Stimulated activated CD4-positive, alpha-beta T cell treated with anti-CD3 and anti-CD28 coated beads, Interleukin-4, amount 100 ng/mL, for 4 hours (primary cell): ENCODE results near the gene PELI1.
A peak's percentile ranks its signal among the peaks of the same experiment; 100 is the strongest.

Experiments
- DNase-seq, 2 experiments: peaks; one replicate each; pipeline ENCODE4 v3.0.0-alpha.2; 2020

Gene PELI1

GRCh38 chr2:64153811-64154210, 9.6 kb upstream of the PELI1 start:
- no peak for DNase-seq

DNA sequence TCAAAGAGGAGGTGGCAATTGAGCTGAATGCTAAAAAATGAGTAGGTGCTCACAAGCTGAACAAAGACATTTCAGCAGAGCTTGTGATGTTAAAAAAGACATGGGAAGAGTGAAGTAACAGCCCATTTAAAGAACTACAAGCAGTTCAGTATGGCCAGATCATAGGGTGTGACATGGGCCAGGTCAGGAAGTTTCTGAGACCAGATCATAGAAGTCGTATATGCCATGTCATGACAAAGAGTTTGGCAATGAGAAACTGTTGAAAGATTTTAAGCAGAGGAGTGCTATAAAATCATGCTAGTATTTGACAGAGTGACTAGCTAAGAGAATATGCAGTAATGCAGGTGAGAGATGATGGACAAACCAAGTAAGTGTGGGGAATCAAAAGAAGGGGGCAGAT, 7.3 kb upstream of the PELI1 start:
- DNase-seq, result no peak

DNA sequence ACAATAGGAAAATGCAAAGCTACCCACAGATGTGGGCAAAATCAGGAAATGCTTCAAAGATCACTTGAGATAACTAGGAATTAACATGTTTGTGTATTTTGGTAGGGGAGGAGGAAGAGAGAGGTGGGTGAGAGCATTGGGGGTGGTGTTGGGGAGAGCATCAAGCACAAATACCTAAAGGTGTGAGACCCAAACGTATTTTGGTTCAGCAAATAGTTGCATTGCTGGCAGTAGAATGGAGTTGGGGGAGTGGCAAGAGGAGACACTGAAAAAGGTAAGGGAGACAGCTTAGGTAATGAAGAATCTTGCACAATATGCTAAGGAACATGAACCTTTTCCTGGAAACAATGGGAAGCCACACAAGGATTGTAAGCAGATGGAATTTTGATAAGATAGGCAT, 1.5 kb upstream of the PELI1 start:
- DNase-seq, result no peak

GRCh38 chr2:64145119-64145518, 899 bp upstream of the PELI1 start:
- no peak for DNase-seq

DNA sequence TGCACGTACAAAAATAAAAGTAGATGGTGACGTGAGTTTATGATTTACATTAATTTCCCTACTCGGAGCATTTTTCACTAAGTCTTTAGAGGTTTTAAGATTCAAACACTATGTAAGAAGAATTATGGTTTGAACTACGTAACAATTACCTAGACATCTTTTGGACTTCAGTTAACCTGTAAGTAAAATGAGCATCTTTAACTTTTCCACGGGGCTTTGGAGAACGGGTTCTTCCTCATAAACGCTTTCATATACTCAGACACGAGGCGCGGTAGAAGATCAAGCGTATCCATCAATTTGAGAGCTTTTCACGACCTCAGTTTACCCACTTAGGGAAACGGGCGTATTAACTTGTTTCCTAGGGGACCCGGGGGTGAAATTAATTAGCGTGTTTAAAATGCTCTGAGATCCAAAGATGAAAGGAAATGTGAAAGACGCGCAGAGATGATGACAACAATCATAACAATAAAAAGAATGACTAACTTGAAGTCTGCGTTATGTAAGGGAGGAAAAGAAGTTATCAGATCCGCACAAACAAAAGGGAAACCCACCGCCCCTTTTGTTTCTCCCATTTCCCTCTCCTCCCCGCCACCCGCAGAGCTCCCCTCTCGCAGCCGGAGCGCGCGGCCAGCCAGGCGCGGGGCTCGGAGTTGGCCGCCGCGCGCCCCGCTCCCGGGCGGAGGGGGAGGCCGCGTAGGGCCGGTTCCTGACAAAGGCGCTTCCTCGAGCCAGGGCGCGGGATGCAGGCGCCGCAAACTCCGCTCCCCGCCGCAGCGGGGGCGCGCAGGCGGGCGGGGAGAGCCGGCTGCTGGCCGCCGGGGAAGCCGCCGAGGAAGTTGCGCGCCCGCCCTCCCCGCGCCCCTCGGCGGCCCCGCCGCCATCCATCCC, 807 bp downstream of the PELI1 start:
- peak; percentile 10 to 19 for DNase-seq

DNA sequence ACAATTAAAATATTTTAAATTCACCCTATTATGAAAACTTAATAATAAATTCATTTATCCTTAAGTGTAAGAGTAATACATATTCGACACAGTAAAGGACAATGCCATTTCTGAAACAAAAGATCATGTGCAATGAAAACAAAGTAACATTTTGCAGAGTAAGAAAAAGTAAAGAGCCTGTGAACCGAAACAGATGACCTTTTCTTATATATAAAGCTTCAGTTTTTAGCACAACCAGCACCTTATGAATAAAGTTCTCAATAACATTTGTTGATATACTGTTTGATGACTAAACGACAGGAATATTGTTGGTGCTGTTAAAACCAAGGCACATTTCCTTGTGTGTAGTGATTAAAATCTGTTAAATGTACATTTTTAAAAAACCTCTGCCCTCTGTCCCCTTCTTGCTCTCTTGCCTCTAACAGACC, 1.5 kb downstream of the PELI1 start:
- no peak for DNase-seq

DNA sequence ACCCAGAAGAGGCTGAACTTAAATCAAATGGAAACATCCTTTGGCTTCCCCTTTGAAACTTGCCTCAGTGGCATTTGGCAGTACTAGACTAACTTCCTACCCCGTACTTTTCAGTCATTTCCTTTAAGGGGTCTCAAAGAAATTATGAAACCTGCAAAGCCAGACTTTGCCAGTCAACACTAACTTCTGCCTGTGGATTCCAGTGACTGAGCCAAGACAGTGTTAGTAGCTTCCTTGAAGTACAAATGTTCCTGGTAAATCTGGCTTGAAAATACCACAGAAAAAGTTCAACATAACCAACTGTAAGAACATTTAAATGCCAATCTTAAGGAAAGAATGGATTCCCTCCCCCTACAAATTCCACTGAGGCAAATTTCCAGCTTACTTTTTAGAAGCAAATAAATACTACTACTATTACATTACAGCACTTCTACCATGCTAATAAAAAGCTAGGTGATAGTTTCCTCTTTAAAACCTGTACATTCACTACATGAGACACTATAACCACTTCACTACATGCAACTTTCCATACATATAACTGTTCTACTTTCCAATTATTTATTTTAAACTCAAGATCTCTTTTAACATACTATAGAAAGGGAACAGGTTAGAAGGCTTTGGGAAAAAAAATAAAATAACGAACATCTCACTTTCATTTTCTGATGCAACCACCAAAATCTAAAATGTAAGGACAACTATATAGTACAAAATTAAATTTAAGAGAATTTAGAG, 2.4 kb downstream of the PELI1 start:
- no peak for DNase-seq

- no peak for DNase-seq
These were observed 3.5 kb downstream of the PELI1 start for GRCh38 chr2:64140665-64141200.

DNA sequence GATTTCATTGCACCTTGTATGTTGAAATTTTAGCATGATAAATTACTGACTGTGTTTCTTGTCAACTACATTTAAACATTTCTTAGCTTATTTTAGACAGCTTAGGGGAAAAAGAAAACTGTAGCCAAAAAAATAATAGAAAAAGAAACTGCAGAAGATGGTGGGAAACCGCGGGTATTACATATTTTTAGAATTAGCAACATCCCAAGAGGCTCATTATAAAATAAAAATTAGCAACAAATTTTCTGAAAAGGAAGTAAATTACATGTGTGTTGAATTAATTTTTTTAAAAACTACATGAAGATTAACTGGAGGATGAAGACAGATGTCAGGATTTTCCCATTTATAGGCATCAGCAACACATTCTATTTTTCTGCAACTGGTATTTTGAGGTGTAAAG, 4.3 kb downstream of the PELI1 start:
- no peak for DNase-seq

GRCh38 chr2:64137996-64138395, 6.2 kb downstream of the PELI1 start:
- DNase-seq, result no peak

DNA sequence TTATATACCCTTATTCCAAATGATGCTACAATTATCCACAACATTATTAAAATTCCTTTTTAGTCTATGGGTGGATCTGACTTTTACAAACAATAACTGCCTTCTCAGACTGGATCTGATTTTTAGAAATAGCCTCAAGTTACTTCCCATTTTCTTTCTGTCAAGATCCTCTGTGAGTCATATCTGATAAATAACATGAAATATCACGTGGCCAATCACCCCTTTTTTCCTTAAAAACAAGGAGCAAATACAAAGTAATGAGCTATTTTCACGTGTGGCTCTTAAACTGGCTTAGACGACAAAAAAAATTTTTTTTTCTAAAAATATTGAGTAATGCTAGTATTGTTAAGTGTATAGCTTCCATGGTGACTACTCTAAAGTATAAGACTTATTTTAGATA, 6.7 kb downstream of the PELI1 start:
- DNase-seq, result no peak

- DNase-seq, result no peak
These were observed 8.8 kb downstream of the PELI1 start for GRCh38 chr2:64135421-64135820.

GRCh38 chr2:64134813-64135212, 9.4 kb downstream of the PELI1 start:
- DNase-seq, result no peak

DNA sequence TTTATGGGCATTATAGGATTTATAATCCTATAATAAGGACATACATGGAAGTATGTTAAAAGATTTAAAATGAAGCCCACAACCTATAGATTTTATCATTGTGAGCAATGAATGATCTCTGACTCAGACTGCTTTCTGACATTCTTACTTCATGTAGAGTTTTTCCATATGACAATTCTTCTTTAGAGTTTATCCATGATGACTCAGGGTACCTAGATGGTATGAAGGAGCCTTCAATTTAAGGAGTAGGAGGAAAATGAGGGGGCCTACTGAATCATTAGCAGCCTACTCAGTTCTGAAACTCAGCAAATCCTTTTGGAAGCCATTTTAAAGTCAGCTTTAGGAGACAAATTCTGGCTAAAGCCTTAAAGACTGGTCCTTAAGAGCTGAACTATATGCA, 10.4 kb downstream of the PELI1 start:
- no peak for DNase-seq

DNA sequence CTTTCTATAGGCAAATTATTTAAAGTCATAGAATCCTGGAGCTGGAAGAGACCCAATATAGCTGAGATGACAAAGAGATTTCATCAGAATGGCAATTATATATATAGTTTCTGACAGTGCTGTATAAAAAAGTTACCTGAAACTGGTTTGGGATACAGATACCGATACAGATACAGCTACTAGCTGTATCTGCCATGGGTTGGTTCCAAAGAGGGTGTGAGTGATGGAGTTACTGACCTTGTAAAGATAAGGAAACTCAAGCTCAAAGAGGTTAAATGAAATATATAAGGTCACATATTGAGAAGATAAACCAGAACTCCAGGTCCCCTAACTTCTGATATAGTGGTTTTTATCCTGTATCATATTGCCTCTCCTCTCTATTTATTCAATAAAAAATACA, 10.9 kb downstream of the PELI1 start:
- DNase-seq, result no peak

DNA sequence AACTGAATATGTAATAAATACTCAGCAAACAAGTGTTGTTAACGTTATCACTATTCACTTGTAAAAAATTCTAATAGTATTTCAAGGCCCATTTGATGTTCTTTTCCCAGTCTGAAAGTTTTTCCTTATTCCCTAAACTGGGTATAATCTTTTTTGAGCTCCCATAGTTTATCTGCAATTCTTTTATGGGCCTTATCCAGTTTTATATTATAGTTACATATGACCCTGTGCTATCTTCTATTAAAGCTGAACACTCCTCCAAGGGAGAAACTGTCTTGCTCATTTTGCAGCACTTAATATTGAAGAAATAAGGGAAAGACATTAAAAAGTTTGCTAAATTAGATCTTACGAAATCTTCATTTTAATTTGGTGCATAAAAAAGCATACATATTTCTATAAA, 13.9 kb downstream of the PELI1 start:
- no peak for DNase-seq

DNA sequence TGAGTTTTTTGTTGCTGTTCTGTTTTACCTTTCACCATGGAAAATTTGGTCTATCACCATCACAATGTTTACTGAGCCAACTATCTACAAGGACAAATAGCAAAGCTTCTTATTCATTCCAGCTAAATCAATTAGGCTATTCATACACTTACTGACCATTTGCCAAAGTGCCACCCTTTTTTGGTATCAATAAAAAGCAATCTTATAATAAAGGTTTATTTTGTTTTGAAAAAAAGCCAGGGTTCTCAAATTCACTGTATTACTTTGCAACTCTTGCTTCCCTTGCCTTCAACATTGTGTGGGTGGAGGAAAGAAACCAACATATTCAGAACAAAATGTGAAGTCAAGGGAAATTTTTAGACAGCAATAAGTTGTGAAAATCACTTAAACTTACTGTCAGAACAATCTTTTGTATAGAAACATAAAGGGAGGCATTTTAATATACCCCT, 15.3 kb downstream of the PELI1 start:
- DNase-seq, result no peak

DNA sequence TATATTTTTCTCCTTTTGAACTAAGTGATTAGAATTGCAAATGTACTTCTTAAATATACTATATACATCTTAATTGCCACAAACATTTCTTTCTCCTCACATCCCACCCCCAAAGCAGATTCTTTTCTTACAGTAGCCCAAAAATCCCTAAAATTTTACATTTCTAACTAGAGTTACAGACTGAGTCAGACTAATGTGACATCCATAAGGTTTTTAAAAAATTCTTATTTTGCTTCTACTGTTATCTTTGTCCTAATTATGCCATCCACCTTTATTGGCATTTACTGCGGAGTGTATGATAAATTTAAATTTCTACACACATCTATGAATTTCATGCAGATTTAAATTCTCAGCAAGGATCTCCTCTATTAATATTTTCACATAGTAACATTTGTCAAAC, 15.8 kb downstream of the PELI1 start:
- no peak for DNase-seq

DNA sequence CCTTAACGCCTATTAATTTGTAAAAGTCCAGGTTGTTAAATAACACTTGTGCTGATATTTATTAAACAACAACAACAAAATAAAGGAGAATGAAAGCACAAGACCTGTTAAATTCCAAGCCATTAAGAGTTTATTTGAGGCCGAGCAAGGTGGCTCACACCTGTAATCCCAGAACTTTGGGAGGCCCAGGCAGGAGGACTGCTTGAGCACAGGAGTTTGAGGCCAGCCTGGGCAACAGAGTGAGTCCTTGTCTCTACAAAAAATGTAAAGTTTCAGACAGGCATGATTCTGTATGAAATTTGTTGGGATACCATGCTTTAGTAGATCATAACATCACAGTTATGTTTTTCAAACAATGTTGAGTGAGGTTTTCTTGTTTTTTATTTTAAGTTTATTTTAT, 17.1 kb downstream of the PELI1 start:
- DNase-seq, result no peak

DNA sequence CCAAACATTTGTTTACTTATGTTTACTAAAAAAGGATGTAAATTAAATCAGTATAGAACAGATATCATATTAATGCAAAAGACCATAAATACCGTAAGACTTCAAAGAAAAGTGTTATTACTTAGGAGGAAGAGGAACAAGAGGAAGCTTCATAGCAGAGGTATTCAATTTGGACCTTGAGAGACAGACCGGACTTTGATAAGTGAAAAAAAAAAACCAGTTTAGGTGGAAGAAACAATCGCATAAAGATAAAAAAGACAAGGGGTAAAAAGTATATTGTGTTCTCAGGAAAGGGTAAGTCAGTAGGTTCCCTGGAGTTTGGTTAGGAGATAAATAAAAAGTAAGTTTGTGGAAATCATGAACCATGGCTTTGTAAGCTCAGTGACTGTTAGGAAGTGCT, 17.6 kb downstream of the PELI1 start:
- DNase-seq, result no peak

DNA sequence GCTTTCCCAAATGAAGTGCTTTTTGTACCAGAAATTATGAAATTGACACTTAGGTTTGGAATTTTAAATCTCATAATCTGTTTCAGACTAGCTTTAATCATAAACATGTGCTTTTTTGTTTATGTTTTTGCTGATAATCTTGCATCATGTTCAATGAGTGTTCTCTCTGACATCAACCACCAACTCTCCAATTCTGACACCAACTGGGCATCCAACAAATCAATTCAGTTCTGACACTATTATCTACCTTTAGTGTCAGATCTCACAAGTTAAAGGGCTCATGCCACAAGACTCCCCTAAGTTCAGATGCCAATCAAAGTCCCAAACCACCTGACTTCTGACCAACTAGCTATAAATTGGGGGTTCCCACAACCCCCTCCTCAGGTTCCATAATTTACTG, 19.6 kb downstream of the PELI1 start:
- no peak for DNase-seq

DNA sequence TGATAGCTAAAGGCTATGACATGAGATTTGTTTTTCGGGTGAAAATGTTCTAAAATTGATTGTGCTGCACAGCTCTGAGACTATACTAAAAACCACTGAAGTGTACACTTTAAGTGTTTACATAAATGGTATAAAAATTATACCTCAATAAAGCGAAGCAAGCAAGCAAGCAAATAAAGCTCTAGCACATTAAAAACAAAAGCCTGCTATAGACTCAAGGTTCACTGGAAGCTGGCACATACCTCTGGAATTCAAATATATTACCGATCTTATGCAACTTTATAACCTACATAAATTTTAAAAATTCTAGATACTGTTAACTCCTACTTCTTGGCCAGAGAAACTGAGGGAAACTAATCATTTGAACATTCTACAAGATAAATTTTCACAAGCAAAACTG, 20.1 kb downstream of the PELI1 start:
- DNase-seq, result no peak

GRCh38 chr2:64123740-64124139, 20.5 kb downstream of the PELI1 start:
- no peak for DNase-seq

GRCh38 chr2:64122358-64122757, 21.9 kb downstream of the PELI1 start:
- no peak for DNase-seq
